Measurements from ENCODE around the gene SERPINA9.

Gene SERPINA9

GRCh38 chr14:94461526-94462218, 14.3 kb downstream of the SERPINA9 start:
- DNase-seq: no peak

DNA sequence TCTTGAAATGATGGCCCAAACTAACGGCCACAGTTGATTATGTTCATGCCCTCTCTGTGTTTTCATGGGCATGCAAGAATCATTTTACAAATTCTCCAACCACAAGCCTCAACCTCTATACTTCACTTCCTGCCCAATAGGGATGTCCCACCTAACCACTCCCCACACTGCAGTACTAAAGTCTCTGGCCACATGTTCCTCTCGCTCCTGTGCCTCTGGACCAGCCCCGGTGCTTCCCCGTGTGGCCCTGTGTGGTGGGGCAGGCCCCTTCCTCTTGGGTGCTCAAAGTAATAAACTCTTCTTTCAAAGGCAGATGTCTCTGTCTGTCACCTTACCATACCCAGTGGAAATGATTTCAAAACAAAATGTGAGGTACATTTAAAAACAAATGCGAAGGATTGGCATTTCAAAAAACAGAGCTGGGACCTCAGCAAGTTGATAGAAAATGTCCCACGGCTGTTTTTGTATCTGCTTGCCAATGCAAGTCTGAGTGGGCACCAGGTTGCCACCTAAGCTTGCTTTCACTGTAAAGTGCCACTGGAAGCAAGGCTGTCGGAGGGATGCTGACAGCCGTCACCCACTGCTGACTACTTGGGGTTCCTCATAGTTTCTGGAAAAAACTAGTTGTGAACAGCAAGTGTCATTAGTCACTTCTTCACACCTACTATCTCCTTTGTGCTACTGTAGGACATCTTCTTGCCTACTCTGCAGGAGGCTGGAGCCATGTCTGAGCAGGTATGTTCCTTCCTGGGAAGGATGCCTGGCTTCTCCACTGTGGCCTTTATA, 15.2 kb downstream of the SERPINA9 start:
- DNase-seq: no peak

DNA sequence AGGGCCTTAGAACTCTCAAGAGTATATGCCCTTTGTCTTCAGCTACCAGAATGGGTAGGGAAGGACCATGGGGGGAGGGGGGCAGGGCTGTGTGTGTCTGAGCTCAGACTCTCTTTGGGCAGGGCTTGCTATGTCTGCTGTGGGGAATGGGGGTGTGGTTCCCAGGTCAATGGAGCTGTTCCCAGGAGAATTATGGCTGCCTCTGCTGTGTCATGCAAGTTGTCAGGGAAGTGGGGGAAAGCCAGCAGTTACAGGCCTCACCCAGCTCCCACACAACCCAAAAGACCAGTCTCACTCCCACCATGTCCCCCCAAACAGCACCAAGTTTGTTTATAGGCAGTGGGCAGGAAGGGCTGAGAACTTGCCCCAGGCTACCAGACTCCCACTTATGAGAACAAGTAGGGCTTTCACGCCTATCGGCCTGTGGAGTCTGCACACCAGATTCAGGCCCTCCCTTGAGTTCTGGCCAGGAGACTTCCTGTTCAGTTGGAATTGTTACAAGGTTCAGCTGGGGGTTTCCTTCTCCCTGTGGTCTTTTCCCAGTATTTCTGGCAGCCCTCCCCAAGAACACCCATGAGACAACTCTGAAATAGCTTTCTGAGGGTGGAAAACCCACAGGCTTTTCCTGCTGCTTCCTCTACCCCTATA, 17.3 kb downstream of the SERPINA9 start:
- DNase-seq: no peak

- DNase-seq: no peak
These were observed 17.9 kb downstream of the SERPINA9 start for GRCh38 chr14:94458096-94458495.

- DNase-seq: no peak
These were observed 20.1 kb downstream of the SERPINA9 start for GRCh38 chr14:94455928-94456327.

- DNase-seq: no peak
These were observed 24.2 kb downstream of the SERPINA9 start for GRCh38 chr14:94451826-94452225.

DNA sequence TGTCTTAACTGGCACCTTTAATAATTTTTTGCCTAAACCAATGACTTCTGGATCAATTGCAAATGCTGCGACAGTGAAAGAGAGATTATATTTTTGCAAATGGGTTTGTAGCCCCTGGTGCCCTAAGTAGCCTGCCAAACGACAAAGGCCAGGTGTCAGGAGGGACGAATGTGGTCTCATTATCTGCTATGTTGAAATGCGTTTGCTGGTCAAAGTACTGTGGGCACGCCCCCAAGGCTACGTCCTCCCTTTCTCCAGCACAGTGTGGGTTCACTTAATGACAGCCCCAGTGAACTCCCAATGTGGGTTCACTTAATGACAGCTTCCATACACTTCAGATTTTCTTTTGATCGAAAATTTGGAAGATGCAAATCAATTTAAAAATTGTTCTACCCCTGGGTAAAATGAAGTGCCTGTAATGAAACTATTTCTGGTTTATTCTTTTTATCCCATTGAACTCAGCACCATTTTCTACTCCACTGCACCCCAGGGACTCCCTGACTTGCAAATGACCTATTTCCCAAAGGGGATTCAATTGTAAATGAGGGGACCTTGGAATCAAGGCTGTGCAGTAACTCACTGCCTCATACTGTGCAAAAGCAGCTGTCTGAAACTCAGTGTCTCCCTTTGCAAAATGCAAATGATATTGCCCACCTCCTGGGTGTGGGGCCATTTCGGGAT, 24.8 kb downstream of the SERPINA9 start:
- DNase-seq: no peak

- DNase-seq: no peak
These were observed 25.3 kb downstream of the SERPINA9 start for GRCh38 chr14:94450722-94451090.

DNA sequence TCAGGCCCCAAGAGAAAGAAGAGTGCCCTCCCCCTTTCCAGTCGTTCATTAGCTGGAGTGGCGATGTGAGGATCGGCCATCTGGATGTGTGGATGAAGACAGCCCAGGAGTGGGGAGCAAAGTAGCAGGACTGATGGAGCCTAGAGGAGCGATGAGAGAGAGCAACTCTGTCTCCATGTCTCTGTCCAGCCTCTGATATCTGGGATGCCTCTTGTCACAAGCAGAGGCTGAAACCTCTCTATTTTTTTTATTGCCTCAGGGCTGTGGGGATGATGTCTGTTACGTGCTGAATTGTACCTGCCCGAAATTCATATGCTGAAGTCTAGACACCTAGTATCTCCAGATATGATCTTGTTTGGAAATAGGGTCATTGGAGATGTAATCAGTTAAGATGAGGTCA, 26.1 kb downstream of the SERPINA9 start:
- DNase-seq: no peak

DNA sequence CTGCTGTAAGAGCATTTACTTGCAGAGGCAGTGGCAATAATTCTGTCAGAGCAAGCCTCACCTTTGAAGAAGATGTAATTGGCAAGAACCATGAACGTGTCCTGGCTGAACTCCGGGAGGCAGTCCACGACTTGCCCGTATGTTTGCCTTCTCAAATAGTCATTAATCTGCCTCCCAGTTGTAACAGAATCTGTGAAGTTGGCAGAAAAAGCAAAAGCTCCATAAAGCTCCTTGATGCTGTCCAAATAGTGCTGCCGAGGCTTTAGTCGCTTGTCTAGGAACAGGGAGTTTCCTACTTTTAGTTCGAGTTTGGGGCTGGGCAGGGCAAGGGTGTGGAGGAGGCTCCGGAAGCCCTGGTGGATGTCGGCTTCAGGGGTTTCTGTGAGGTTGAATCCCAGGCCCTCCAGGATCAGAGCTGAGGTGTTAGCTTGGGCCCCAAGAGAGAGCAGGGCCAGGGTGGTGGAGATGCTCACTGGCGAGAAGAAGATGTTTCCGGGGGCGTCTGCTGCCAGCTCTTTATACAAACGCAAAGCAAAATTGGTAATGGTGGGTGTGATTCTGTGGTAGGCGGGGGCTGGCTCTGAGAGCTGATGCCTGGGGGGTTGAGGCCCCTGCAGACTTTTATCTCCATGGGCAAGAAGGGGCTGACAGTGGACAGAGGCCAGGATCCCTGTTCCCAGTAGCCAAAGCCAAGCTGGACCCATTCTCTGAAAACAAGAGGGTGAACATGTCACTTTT, 27.8 kb downstream of the SERPINA9 start:
- DNase-seq: no peak

DNA sequence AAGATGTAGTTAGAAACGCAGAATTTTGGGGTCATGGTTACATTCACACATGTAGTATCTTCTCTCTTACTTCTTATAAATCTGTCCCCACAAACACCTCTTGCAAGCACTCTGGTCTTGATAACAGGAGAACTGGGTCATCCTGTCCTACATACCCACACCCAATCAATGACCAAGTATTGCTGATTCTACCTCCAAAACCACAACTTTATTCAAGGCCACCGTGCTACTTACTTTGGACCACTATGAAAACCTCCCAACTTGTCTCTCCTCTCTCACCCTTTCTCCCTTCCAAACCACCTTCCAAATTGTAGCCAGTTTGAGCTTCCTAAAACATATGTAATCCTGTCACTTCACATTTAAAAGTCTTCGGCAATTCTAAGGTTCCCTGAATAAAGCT, 28.8 kb downstream of the SERPINA9 start:
- DNase-seq: no peak

DNA sequence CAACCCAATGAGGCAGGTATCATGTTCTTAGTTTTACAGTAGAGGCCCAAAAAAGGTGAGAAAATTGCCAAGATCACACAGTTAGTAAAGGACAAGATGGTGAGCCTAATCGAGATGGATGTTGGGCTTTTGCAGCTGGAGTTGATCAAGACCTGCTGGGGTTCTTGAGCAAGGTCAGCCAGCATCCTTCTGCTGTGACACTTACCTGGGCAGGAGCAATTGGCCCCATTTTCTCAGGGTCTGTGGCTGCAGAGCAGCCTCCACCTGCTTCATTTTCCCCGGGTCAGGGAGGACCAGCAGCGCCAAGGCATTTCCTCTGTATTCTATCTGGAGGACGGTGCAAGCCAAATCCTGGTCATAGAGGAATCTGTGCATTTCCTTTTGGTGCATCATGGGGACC, 29.9 kb downstream of the SERPINA9 start:
- DNase-seq: no peak

GRCh38 chr14:94445003-94445402, 31.0 kb downstream of the SERPINA9 start:
- no peak for DNase-seq

GRCh38 chr14:94441531-94442205, 34.3 kb downstream of the SERPINA9 start:
- no peak for DNase-seq

GRCh38 chr14:94441130-94441529, 34.9 kb downstream of the SERPINA9 start:
- DNase-seq: no peak

DNA sequence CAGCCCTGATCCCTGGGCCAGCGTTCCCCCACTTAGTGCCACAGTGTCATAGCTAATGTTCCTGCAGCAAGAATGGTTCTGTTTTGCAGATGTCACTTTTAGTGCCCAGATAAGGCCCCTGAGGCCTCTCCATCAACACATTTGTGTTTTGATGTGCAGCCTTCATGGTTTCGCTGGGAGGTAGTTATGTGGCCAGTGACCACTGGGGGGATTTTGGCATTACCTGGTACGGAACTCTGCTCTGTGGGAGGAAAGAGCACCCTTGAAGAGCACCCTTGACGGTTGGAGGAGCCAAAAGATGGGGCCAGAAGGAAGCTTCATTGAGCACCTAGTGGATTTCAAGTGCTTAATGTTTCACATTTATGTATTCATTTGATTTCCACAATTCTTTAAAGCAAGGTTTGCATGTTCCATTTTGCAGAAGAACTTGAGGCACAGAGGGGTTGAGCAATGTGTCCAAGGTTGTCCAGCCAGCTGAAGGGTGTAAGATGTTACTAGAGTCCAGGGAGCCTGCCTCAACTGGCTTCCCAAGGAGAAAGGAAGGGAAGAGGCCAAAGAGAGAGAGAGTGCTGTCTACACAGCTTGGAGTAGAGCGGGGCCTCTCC, 36.4 kb downstream of the SERPINA9 start:
- no peak for DNase-seq

GRCh38 chr14:94428610-94429009, 47.4 kb downstream of the SERPINA9 start:
- no peak for DNase-seq

- no peak for DNase-seq
These were observed 48.9 kb downstream of the SERPINA9 start for GRCh38 chr14:94427016-94427613.

GRCh38 chr14:94426526-94426925, 49.5 kb downstream of the SERPINA9 start:
- no peak for DNase-seq

GRCh38 chr14:94424371-94424770, 51.6 kb downstream of the SERPINA9 start:
- DNase-seq: no peak

DNA sequence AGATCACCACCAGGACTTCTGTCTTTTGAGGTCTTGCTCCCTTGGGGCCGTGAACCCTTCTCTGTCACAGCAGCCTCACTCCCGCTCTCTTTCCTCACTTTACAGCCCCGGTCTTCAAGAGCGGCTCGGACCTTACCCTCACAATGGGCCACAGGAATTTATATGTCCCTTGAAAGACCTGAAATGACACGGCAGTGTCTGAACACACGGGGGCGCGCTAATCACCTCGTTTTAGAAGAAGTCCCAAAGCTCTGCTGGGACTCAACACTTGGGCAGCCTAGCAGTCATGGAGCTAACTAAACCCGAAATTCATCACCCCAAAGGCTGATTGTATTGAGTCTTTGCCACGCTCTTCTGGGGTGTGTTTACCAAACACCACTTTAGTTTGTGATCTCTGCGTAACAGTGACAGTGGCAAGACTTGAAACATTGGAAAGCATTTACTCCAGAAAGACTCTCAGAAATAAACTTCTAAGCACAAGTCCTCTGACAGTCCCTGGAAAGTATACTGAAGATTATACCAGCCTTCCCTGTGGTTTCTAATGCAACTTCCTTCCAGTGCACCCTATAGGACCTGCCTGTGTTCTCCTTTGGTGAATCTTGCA, 52.4 kb downstream of the SERPINA9 start:
- peak; percentile 12 to 27 for DNase-seq

All from CD4-positive, alpha-beta T cell treated with Interleukin-1 beta for 1 hour (primary cell).